ENCODE measurements around the gene ZDHHC1.
A peak's percentile ranks its signal among the peaks of the same experiment; 100 is the strongest.

ZDHHC1 gene

DNA sequence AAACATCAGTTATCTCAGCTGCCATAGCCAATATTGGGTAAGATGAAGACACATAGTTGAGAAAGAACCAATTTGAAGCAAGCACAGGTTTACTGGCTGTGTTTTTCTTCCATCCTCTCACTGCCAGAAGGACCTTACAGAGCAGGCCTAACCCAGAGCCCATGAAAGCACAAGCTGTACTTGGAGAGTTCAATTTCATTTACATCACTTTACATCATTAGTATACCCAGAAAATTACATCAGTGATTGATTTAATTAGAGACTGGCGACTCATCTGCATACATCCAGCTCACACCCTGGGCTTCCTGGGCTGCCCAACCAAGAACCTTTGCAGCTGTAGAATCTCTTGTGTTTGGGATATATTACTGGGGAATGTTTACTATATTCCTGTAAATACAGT, 66.0 kb downstream of the ZDHHC1 start:
- Histone ChIP-seq H3K27ac (replicated peaks) (no peak overlapping the region), H3K4me3 (replicated peaks; ENCODE audit: insufficient read depth, low read length) (no peak overlapping the region), H3K27me3 (ENCODE audit: insufficient read depth, poor library complexity, severe bottlenecking) (peaks cover 3% of the 10 kb centered on the region)
- no peak for DNase-seq (ENCODE audit: low read depth in 1 of 2, low spot score in 1 of 2)
- TF ChIP-seq CTCF (IDR thresholded peaks at IDR 0.05; ENCODE audit: insufficient read depth, low read length) (no peak), GABPA (IDR thresholded peaks at IDR 0.05; ENCODE audit: low read depth) (no peak), POLR2AphosphoS5 (IDR thresholded peaks at IDR 0.05; ENCODE audit: low read depth) (no peak), SPI1 (IDR thresholded peaks at IDR 0.05; ENCODE audit: borderline replicate concordance, low read depth) (no peak)
- TF ChIP-seq, protein P1, sequence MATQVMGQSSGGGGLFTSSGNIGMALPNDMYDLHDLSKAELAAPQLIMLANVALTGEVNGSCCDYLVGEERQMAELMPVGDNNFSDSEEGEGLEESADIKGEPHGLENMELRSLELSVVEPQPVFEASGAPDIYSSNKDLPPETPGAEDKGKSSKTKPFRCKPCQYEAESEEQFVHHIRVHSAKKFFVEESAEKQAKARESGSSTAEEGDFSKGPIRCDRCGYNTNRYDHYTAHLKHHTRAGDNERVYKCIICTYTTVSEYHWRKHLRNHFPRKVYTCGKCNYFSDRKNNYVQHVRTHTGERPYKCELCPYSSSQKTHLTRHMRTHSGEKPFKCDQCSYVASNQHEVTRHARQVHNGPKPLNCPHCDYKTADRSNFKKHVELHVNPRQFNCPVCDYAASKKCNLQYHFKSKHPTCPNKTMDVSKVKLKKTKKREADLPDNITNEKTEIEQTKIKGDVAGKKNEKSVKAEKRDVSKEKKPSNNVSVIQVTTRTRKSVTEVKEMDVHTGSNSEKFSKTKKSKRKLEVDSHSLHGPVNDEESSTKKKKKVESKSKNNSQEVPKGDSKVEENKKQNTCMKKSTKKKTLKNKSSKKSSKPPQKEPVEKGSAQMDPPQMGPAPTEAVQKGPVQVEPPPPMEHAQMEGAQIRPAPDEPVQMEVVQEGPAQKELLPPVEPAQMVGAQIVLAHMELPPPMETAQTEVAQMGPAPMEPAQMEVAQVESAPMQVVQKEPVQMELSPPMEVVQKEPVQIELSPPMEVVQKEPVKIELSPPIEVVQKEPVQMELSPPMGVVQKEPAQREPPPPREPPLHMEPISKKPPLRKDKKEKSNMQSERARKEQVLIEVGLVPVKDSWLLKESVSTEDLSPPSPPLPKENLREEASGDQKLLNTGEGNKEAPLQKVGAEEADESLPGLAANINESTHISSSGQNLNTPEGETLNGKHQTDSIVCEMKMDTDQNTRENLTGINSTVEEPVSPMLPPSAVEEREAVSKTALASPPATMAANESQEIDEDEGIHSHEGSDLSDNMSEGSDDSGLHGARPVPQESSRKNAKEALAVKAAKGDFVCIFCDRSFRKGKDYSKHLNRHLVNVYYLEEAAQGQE (IDR thresholded peaks at IDR 0.05; ENCODE audit: insufficient replicate concordance, low read depth), result no peak

GRCh38 chr16:67349172-67349571, 67.1 kb downstream of the ZDHHC1 start:
- TF ChIP-seq, protein P1 (IDR thresholded peaks at IDR 0.05; ENCODE audit: insufficient replicate concordance, low read depth), result no peak
- TF ChIP-seq CTCF (IDR thresholded peaks at IDR 0.05; ENCODE audit: insufficient read depth, low read length) (peak; percentile 16), GABPA (IDR thresholded peaks at IDR 0.05; ENCODE audit: low read depth) (no peak)
- no peak for DNase-seq (ENCODE audit: low read depth in 1 of 2, low spot score in 1 of 2)
- H3K27me3 ChIP-seq (ENCODE audit: insufficient read depth, poor library complexity, severe bottlenecking), result peaks cover 3% of the 10 kb centered on the region
- H3K4me3 ChIP-seq (replicated peaks; ENCODE audit: insufficient read depth, low read length), result no peak overlapping the region
- no peak overlapping the region for H3K27ac ChIP-seq (replicated peaks)

GRCh38 chr16:67346341-67346740, 69.9 kb downstream of the ZDHHC1 start:
- Histone ChIP-seq H3K27me3 (ENCODE audit: insufficient read depth, poor library complexity, severe bottlenecking) (no peaks in the 10 kb centered on the region), H3K27ac (replicated peaks) (no peak overlapping the region), H3K4me3 (replicated peaks; ENCODE audit: insufficient read depth, low read length) (no peak overlapping the region)
- no peak for TF ChIP-seq POLR2AphosphoS5 (IDR thresholded peaks at IDR 0.05; ENCODE audit: low read depth)
- no peak for TF ChIP-seq GABPA (IDR thresholded peaks at IDR 0.05; ENCODE audit: low read depth)
- TF ChIP-seq, protein P1 (IDR thresholded peaks at IDR 0.05; ENCODE audit: insufficient replicate concordance, low read depth), result no peak
- TF ChIP-seq SPI1 (IDR thresholded peaks at IDR 0.05; ENCODE audit: borderline replicate concordance, low read depth), result no peak
- no peak for TF ChIP-seq CTCF (IDR thresholded peaks at IDR 0.05; ENCODE audit: insufficient read depth, low read length)
- no peak for DNase-seq (ENCODE audit: low read depth in 1 of 2, low spot score in 1 of 2)
